Left lung (tissue), 10 donors: ENCODE measurements around the gene ERI2. TPM values are rescaled to one million over a fixed set of nuclear protein-coding genes. Genes with fewer than 3 reads are reported as not detected.
"Not testable (repeated sequence)": the region's sequence is repeated elsewhere in the genome, so short reads cannot be mapped to it uniquely, and the experiment has no call there.

Experiments
- ATAC-seq: fragments of 200-7000 bp; cut with Tn5 transposase; one replicate; pipeline ENCODE4 v1.9.1; 2020; ENCODE audit warnings: moderate library complexity
- DNase-seq, 4 donors: peaks; one replicate each; pipeline ENCODE4 v3.0.0-alpha.2; 2013 to 2020
- H3K27ac ChIP-seq, 2 donors: fragments of 200-600 bp; sonication (generic) in 1 of 2; one replicate each; pipeline versions ENCODE4 v1.5.0 to v1.8.0; 2020 to 2021
- H3K27me3 ChIP-seq, 2 donors: fragments of 200-600 bp; sonication (generic) in 1 of 2; one replicate each; pipeline versions ENCODE4 v1.5.0 to v1.8.0; 2020 to 2021
- H3K36me3 ChIP-seq, 2 donors: fragments of 200-600 bp; sonication (generic) in 1 of 2; one replicate each; pipeline versions ENCODE4 v1.5.0 to v1.8.0; 2020 to 2021
- H3K4me1 ChIP-seq, 2 donors: fragments of 200-600 bp; one replicate each; pipeline ENCODE4 v1.8.0; 2021
- H3K4me3 ChIP-seq, 2 donors: fragments of 200-600 bp; sonication (generic) in 1 of 2; one replicate each; pipeline versions ENCODE4 v1.5.0 to v1.8.0; 2020 to 2021; ENCODE audit warnings: mild to moderate bottlenecking in 1 of 2
- H3K9me3 ChIP-seq, 2 donors: fragments of 200-600 bp; sonication (generic) in 1 of 2; one replicate each; pipeline versions ENCODE4 v1.5.0 to v1.8.0; 2020 to 2021
- CTCF ChIP-seq, 2 donors: fragments of 200-600 bp; sonication (generic) in 1 of 2; IDR thresholded peaks; one replicate each; pipeline versions ENCODE4 v1.5.0 to v1.8.0; 2021; ENCODE audit warnings: antibody characterized with exemption in 2 of 2
- intact Hi-C, 2 donors: fragments of 100-400 bp; cut with DNase I; formaldehyde crosslinking; loops; one replicate each; pipeline versions ENCODE4 v1.11.2 to v1.14.2; 2022
- polyA plus RNA-seq, 6 donors: library from polyadenylated mRNA; unstranded; fragments of 120-200 nt; gene quantifications; one replicate each; pipeline ENCODE4 v1.2.1, GENCODE V29; 2013; ENCODE audit not compliant: insufficient read length in 6 of 6
- total RNA-seq, 2 donors: library from RNA; stranded (reverse); fragmentation: NEBNext Ultra II Directional; extraction: Animal tissue kit (Norgen Biotek cat#: 25700); gene quantifications; one replicate each; pipeline ENCODE4 v1.2.1, GENCODE V29; 2021
- donor health status: DM: no; HTN: yes; CAD: no.
- donor health status: DM: no; HTN: no; CAD: no.

The ERI2 gene
- total and polyA plus RNA-seq, 8 donors = 16.3 to 42.6 (median 34.5) TPM

GRCh38 chr16:20807862-20808261, 1.6 kb upstream of the ERI2 start:
- Histone ChIP-seq H3K27ac (no peak overlapping the region), H3K4me3 (no peak overlapping the region), H3K36me3 (no peaks in the 10 kb centered on the region), H3K4me1 (peaks cover 0 to 24% of the 10 kb centered on the region in 2 donors), H3K27me3 (no peaks in the 10 kb centered on the region), H3K9me3 (no peaks in the 10 kb centered on the region)
- no peak for TF ChIP-seq CTCF (IDR thresholded peaks at IDR 0.05)
- intact Hi-C loops = no loop called here
- no peak for ATAC-seq
- DNase-seq = no peak

- peak overlapping the region; percentile 80 to 84 for H3K4me3 ChIP-seq
- ATAC-seq = peak; percentile 3
- H3K27me3 ChIP-seq, intact Hi-C loops, H3K36me3 ChIP-seq, DNase-seq, H3K9me3 ChIP-seq: not testable (repeated sequence)
- H3K27ac ChIP-seq = peak overlapping the region; percentile 91 to 94
- H3K4me1 ChIP-seq = peaks cover 0 to 24% of the 10 kb centered on the region in 2 donors
Measured at GRCh38 chr16:20805684-20806167, 546 bp downstream of the ERI2 start.

- intact Hi-C loops = no loop called here
- no peak for TF ChIP-seq CTCF (IDR thresholded peaks at IDR 0.05)
- Histone ChIP-seq H3K36me3 (peaks cover 0 to 10% of the 10 kb centered on the region in 2 donors), H3K4me1 (peaks cover 0 to 24% of the 10 kb centered on the region in 2 donors), H3K27ac (no peak overlapping the region), H3K9me3 (no peaks in the 10 kb centered on the region), H3K27me3 (no peaks in the 10 kb centered on the region), H3K4me3 (no peak overlapping the region)
- DNase-seq (no peak), ATAC-seq (no peak)
Measured at GRCh38 chr16:20803561-20804214, 2.6 kb downstream of the ERI2 start.

DNA sequence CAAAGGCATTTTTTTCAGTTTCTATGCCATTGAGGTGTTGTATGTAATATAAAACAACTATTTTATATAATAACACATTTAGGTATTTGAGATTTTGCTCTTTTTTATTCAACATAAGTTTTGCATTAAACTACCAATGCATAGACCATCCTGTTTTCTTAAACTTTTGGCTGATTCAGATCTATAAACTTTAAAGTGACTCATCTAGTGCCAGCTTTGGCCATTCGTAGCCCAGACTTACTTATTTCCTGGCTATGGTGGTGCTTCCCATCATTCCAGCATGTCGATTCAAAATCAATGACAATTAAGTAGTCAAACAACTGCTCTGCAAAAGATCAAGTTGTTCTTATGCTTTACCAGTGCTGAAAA, 3.1 kb downstream of the ERI2 start:
- no peak for TF ChIP-seq CTCF (IDR thresholded peaks at IDR 0.05)
- H3K4me3 ChIP-seq = no peak overlapping the region
- peaks cover 0 to 15% of the 10 kb centered on the region in 2 donors for H3K36me3 ChIP-seq
- H3K27ac ChIP-seq = no peak overlapping the region
- intact Hi-C loops = no loop called here
- no peaks in the 10 kb centered on the region for H3K9me3 ChIP-seq
- H3K27me3 ChIP-seq = no peaks in the 10 kb centered on the region
- ATAC-seq = no peak
- H3K4me1 ChIP-seq = peaks cover 0 to 24% of the 10 kb centered on the region in 2 donors
- DNase-seq = no peak

- intact Hi-C loops = no loop called here
Measured at GRCh38 chr16:20801278-20801677, 5.0 kb downstream of the ERI2 start.

More at GRCh38 chr16:20801278-20801677, 5.0 kb downstream of the ERI2 start:
- no peak overlapping the region for H3K27ac ChIP-seq
- no peak for TF ChIP-seq CTCF (IDR thresholded peaks at IDR 0.05)
- ATAC-seq (no peak), DNase-seq (no peak)
- peaks cover 0 to 24% of the 10 kb centered on the region in 2 donors for H3K36me3 ChIP-seq
- H3K27me3 ChIP-seq = no peaks in the 10 kb centered on the region
- H3K4me1 ChIP-seq = peaks cover 0 to 17% of the 10 kb centered on the region in 2 donors
- no peak overlapping the region for H3K4me3 ChIP-seq
- H3K9me3 ChIP-seq = no peaks in the 10 kb centered on the region
